Measurements from ENCODE around the gene MPPED1.

MPPED1 gene

DNA sequence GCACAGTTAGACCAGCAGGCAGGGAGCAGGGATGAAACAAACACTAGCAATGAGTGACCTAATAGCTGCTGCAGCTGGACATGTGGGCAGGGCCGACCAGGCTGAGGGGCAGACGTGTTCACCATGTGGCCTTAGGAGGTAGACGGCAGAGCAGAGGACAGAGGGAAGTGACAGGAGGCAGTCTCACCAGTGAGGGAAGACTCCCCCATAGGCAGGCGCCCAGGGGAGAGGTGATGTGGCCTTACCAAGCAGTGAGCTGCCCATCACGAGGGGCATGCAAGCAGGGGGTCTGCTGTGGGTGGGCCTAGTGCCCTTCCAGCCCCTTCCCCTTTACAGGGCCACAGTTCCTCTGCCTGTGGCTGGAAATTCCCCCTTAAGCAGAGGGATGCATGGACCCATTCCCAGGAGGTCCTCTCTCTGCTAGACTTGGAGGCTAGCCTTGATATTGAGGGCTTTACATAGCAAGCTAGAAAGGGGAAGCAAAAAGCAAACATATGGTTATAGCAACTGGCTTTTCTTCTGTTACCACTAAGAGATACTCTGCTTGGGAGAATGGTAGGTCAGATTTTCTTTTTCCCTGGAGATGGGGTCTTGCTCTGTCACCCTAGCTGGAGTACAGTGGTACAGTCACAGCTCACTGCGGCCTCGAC is 67.6 kb downstream of the MPPED1 start:
- DNase-seq = no peak

DNA sequence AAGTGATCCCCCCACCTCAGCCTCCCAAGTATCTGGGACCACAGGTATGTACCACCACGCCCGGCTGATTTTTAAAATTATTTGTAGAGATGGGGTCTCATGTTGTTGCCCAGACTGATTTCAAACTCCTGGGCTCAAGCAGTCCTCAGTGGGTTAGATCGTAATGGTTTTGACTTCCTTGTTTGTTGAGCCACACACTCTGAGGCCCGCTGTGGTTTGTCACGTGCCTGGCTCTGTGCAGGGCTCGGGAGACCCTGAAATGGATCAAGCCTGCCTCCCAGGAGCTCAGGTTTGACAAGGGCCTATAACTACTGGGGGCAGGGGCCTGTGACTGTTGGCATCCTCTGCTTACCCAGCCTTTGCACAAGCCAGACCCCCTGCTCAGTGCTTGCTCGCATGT is 68.1 kb downstream of the MPPED1 start:
- DNase-seq = no peak

DNA sequence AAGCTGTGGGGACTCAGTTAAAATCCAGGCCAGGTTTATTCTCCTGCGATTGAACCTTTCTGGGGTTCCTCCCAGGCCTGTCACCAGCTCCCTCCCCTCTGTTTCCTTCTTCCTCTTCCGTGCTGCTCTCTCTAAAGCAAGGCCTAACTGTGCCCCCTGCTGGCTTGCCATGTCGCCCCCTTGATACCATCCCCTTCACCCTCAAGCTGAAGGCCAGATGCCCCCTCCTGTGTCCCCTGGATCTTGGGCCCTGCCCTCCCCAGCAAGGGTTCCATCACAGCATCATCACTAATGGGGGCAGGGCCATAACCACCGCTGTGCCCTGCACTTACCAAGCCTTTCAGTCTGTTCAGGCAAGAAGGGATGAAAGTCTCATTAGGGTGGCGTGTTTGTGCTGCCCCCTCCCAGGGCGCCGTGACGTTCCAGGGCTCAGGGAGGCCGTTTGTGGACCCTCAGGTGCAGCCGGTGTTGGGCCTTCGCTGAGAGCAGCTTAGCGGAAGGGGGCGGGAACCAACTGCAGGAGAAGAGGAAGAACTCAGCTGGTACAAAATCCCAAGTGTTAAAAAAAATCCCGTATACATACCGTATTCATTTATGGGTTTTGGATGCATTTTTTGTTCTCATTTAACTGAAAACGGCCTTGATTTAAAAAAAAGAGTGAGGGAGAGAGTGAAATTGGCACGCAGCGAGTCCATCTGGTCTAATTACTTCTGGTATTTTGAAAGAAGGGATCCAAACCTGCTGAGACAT is 69.9 kb downstream of the MPPED1 start:
- no peak for DNase-seq

DNA sequence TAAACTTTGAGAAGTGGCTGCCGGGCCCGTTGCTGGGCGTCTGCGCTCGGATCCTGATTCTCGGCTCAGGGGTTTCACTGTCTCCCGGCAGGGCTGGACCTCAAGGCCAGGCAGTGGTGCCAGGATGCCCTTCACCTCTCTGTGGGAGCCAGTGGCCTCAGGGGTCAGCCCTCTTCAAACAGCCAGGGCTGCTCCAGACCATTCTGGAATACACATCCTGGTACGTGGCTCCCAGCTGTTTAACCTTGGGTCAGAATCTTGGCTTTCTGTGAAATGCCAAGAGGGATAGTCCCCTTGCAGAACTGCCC is 70.5 kb downstream of the MPPED1 start:
- no peak for DNase-seq

DNA sequence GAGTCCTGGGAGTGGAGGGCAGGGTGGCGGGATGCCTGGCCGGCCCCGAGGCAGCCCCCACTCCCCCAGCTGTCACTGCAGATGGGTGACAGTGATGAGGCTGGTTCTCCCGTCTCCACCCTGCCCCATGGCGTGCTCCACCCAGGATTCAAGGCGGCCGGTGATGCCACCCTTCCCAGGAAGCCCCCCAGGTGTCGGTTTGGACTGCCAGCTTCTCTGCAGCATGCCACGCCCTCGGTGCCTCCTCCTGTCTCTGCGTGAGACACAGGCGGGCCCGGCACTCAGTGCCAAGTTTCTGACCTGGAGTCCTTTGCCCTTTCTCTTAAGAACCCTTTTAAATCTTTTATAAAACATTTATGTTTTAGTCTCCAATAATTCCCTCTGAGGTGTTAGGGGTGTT is 71.5 kb downstream of the MPPED1 start:
- no peak for DNase-seq

DNA sequence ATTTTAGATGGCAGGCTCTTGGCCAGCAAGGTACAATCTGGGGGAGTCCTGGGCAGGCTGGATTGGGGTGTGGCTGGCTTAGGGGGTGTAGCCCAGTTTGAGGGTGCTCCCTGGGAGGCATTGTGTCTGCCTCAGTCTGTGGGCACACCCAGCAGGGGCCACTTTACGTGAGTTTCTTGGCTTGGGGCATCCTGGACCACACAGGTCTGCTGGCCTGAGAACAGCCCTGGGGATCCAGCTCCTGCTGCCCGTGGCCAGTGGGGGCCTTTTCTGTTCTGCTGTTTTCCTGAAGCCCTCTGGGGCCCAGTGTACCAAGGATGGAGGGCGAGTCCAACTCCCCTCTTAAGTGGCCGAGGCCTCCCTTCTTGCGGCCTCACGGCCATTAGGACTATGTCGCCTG is 71.9 kb downstream of the MPPED1 start:
- no peak for DNase-seq

DNA sequence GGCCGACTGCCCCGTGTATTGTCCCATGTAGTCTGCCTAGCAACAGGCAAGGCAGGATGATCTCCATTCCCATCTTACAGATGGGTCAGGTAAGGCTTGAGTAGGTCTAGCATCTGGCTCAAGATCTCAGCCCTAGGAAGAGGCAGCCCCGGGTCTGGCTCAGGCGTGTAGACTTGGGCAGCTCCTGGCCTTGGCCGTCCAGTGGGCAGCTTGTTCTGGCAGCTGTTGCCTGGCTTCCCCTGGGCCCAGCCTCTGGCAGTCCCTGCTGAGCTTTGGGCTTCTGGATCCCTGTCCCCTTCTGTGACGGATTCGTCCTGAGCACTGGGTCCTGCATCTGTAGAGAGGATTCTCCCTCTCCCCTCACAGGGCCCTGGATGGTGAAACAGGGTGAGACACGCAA is 72.4 kb downstream of the MPPED1 start:
- DNase-seq = no peak

DNA sequence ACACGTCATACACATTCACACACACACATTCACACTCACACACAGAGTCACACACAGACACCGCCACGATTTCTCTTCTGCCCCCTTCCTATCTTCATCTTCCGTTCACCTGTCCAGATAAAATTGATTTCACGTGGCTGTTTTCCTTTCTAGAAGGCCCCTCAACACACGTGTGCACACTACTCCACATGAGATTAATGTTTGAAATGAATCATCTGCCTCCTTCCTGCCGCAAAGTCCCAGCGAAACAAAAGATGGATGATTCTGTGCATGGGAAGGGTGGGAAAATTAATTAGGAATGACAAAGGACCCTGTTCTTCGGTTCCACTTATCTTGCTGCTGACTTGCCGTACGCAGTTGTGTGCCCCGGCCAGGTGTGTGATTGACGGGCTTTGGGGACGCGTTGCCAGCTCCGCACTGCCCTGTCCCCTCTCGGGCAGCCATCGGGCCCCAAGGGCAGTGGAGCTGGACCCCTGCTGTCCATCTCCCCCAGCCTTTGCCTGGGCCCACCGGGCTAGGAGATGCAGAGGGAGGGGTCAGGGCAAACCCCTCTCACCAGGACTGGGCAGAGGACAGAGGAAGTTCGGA is 73.8 kb downstream of the MPPED1 start:
- DNase-seq = no peak

DNA sequence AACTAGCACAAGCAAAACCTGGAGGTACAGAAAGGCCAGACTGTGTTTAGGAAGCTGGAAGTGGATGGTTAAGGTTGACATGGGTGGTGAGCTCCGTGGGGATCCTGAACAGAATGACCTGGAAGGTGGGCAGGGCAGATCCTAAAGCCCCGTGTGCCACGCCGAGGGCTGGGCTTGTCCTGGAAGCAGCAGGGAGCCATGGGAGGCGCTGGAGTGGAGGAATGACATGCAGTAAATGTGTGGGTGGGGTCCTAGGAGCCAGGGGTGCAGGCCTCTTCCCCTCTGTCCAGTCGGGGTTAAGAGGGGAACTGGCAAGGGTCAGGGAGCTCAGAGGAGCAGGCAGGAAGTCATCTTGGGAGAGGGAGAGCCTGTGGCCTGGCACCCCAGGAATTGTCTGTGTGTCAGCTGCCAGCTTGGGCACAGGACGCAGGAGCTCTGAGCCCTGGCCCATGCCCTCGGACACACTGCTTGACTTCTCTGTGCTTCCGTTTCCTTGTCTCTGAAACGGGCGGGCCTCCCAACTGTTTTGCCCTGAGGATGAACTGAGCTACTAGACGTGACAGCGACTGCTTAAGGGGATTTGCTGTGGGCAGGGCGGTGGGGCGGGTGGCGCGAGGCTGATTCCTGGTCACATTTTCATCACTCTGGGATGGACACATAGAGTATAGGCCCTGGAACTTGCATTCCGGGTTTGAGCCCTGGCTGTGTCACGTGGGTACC is 75.7 kb downstream of the MPPED1 start:
- no peak for DNase-seq

DNA sequence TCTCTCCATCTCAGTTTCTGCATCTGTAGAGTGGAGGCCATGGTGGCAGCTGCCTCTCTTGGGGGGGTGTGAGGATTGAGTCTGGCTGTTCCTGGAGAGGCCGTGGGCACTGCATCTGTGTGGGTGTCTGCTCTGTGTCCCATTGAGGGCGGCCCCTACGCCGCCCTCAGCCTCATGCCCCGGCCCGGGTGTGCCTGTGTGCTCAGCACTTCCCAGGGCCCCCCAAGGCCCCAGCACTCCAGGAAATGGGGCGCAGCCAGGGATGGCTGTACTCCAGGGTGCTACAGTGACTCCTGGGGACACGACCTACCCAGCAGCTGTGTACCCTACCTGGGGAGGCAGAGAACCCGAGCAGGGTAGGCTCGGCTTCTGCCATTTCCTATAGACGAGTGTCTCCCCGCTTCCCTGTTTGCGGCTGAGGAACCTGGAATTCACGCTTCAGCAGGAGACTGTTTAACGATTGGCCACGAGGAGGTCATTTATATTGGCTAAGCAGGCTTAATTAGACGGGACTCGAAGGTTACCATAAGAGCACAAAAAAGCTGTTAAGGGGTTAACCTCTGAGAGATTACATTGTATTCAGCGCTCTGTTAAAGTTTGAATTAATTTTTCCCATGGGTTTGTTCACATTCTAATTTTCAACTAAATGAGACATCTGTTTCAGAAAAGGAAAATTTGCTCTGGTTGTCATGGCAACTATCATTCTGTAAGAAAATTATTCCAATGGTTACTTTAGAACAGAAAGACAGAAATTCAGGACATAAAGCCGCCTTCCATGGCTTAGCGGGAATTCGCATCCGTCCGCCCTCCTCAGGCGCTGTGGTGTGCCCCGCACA is 76.4 kb downstream of the MPPED1 start:
- DNase-seq = no peak

DNA sequence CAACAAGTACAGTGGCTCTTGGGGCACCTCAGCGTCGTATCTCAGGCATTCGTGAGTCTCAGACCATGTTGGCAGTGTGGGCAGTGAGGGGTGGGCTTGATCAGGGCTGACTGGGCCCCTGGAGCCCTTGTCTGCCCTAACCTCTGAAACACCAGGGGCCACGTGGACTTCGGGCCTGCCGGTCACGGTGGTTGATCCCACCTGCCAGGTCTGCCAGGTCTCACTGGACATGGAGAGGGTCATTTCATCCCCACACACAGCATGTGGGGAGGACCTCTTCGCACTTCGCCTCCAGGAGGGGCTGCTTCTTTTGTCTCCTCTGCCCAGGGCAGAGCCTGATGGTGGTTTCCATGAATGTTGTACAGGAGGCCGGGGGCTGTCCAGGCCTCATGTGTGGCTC is 77.1 kb downstream of the MPPED1 start:
- DNase-seq = no peak

DNA sequence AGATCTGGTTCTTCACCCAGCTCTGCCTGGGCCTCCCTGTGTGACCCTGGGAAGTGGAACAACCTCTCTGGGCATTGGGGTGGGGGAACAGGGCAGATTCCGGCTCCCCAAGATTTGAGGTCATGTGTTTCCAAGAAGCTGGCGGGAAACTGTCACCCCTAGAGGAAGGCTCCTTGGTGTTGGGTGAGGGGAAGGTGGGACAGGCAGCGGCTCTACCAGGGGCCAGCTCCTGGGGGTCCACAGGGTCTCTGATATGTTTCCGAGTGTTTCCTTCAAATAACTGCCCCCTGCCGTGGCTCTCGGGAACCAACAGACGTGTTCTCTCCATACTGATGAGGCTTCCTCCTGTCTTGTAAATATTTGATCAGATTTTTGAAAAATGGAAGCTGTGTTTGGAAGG is 78.5 kb downstream of the MPPED1 start:
- DNase-seq = no peak

DNA sequence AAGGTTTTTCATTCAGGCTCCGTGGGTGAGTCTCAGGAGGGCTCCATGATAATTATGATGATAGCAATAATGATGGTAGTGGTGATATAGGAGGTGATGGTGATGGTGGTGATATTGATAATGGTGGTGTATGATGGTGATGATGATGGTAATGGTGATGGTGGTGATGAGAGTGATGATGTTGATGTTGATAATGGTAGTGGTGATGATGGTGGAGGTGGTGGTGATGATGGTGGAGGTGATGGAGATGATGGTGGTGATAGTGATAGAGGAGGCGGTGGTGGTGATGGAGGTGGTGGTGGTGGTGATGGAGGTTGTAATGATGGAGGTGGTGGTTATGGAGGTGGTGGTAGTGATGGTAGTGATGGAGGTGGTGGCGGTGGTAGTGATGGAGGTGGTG is 79.4 kb downstream of the MPPED1 start:
- no peak for DNase-seq

DNA sequence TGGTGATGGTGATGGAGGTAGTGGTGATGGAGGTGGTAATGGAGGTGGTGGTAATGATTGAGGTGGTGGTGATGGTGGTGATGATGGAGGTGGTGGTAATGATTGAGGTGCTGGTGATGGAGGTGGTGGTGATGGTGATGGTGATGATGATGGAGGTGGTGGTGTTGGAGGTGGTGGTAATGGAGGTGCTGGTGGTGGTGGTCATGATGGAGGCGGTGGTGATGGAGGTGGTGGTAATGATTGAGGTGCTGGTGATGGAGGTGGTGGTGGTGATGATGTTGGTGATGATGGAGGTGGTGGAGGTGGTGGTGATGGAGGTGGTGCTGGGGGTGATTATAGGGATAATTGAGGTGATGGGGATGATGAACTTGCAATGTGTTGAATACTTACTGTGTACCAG is 79.9 kb downstream of the MPPED1 start:
- no peak for DNase-seq

DNA sequence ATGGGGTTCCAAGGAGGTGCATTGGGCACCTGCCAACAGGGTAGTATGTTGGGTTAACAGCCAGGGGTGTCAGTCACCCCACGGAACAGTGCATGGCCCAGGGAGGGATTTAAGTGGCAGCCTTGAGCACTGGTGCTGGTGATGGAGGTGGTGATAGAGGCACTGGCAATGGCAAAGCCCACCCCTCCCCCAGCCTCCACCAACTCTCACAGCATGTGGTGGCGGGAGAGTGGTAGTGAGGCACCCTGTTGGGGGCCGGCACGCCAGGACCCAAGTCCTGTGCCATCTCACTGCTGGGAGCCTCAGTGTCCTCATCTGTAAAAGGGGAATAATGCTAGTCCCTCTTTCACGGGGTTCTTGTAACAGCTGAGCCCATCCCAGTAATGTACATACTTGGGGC is 81.5 kb downstream of the MPPED1 start:
- no peak for DNase-seq

DNA sequence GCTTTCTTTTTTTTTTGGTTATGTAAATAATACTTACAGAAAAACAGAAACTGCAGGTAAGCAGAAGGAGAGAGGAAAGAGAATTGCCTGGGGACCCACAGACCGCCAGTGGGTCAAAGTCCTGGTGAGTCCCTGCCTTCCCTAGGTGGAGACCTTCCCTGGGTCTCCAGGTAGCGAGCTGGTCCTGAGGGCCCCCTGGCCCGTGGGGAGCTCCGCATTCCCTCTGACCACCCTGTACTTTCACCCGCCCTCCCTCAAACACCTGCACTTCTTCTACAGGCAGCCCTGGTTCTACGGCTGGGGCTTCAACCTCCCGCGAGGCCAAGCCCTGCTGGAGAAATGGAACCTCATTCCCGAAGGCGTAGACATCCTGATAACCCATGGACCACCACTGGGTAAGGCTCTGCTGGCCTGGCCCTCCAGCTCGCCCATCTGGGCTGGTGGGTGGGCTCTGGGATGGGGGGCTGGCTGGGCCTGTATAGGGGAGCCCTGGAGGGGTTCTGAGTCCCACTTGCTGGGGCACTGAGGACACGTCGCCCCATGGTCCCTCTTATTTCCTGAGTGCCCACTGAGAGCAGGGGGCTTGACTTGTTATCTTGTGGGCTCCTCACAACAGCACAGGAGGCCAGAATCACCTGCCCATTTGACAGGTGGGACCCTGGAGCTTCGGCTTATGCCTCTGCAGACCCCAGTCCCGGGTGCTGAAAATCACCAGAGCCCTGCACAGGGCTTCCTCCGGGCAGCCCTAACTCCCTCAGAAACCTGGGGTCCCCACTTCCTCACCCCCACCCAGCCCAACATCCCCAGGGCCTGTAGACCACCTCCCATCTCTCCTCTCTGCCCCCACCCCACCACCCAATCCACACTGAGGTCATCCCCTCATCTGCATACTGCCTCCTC is 86.4 kb downstream of the MPPED1 start:
- no peak for DNase-seq

DNA sequence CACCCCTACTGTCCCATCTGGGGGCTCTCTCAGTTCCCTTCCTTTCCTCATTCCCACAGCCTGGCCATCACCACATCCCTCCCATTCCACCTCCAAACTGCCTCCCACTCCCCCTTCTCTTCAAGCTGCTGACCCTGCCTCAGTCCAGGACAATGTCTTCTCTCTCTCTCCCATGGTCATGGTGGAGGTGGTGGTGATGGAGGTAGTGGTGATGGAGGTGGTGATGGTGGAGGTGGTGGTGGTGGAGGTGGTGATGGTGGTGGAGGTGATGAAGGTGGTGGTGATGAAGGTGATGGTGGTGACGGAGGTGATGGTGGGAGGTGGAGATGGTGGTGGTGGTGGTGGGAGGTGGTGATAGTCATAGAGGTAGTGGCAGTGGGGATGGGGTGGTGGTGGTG is 87.0 kb downstream of the MPPED1 start:
- DNase-seq = no peak

DNA sequence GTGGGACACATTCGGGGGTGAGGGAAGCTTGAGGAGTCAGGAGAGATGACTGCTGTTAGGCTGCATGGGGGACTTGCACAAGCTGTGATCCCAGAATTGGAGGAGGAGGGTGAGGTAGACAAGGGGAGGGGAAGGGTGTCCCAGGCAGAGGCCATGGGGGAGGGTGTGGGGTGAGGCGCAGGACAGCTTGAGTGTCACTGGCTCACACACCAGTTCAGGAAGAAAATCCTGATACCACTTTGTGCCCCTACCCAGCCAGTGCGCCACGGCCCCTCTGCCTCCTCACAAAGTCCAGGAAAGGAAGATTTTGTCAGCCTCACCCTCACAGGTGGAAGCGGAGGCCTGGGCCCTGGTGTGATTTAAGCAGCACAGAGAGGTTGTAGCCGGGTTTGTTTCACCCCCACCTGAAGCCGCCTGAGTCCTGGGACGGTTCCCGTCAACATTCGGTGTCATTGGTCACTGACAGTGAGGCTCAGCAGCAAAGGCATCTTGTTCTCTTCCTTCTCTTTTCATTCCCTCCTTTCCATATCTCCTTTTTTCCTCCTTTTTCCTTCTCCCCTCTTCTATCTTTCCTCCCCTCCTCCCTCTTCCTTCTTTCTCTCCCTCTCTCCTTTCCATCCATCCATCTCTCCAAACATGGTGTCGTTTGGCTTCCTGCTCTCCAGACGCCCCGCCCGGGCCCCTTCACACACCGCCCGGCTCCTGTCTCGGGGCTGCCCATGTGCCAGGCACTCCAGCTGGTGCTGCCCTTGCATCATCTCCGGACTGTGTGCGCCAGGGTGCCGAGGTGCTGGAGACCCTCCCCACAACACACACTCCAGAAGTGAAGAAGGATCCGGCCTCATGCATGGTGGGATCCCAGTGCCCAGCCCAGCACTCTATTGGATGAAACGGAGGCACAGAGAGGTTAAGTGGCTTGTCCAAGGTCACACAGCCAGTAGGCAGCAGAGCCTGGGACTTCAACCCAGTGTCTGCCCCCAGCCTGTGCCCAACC is 89.3 kb downstream of the MPPED1 start:
- no peak for DNase-seq

DNA sequence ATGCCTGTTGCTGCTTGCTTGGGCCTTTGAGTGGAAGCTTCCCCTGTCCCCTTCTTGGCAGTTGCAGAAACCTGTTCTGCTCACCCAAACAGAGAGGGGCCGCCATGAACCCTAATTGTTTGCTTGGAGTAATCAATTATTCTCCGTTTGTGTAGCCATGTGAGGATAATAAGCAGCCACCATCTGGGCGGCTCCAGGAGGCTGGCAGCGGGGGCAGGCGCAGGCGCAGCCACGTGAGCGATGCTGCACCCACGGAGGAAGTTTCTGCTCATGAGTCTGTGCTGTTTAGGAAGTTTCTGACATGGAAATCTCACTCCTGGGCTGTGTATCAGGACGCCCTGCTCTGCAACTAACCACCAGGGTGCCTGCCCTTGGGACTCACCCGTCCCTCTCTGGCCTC is 90.1 kb downstream of the MPPED1 start:
- no peak for DNase-seq

DNA sequence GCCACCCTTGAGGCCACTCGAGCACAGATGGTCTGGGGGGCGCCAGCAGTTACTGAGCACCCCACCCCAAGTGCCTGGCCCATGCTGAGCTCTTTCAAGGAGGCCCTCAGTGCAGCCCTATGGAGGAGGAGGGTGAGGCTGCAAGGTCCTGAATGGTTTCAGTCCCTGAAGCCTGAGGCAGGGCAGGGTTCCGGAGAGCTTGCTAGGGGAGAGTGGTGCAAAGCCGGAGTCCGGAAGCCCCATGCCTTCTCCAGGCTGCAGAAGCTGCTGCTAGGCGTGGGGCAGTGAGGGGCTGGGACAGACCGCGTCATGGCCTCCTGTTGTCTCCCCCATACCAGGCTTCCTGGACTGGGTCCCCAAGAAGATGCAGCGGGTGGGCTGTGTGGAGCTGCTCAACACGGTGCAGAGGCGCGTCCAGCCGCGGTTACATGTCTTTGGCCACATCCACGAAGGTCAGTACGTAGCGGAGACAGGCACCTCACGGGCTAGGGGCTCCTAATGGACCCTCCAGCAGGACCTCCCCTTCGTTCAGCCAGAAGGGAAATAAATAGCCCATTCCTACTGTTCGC is 90.6 kb downstream of the MPPED1 start:
- DNase-seq = no peak
